ENCODE measurements around the gene DYNC2LI1.

Gene DYNC2LI1

GRCh38 chr2:43846140-43846793, 72.4 kb downstream of the DYNC2LI1 start:
- no peak for DNase-seq (ENCODE audit: low read depth)

DNA sequence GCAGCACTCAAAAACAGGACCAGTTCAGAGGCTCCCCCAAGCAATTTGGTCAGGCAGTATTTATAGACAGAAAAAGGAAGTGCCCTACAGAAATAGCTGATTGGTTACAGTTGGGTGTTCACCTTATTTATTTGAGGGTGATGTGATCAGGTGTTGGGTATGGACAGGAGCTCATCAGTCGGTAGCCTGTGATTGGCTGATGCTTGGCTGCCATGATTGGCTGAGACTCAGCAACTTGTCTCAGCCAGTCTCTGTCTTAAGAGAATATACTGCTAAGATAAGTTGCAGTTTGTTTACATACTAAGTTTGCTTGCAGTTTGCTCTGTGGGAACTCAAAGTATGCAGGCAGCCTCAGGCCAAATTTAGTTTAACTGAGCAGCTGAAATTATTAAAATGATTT, 74.4 kb downstream of the DYNC2LI1 start:
- no peak for DNase-seq (ENCODE audit: low read depth)

- DNase-seq (ENCODE audit: low read depth) = no peak
Measured at GRCh38 chr2:43851011-43851980, 77.5 kb downstream of the DYNC2LI1 start.

DNA sequence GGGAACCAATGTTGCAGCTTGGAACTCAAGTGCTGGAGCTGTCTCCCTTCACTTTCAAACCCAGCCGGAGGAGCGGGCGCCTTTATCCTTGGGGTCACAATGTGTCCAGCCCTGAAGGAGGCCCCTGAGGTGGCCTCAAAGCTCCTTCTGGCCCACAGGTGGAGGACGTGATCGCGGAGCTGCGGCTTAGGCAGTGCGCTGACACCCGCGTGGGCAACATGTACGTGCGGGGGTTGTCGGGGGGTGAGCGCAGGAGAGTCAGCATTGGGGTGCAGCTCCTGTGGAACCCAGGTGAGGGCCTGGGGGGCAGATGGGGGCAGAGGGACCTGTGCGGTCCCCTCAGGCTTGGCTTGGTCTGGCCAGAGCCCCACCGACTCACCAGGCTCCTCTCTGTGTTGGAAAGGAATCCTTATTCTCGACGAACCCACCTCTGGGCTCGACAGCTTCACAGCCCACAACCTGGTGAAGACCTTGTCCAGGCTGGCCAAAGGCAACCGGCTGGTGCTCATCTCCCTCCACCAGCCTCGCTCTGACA, 78.4 kb downstream of the DYNC2LI1 start:
- DNase-seq (ENCODE audit: low read depth) = no peak

DNA sequence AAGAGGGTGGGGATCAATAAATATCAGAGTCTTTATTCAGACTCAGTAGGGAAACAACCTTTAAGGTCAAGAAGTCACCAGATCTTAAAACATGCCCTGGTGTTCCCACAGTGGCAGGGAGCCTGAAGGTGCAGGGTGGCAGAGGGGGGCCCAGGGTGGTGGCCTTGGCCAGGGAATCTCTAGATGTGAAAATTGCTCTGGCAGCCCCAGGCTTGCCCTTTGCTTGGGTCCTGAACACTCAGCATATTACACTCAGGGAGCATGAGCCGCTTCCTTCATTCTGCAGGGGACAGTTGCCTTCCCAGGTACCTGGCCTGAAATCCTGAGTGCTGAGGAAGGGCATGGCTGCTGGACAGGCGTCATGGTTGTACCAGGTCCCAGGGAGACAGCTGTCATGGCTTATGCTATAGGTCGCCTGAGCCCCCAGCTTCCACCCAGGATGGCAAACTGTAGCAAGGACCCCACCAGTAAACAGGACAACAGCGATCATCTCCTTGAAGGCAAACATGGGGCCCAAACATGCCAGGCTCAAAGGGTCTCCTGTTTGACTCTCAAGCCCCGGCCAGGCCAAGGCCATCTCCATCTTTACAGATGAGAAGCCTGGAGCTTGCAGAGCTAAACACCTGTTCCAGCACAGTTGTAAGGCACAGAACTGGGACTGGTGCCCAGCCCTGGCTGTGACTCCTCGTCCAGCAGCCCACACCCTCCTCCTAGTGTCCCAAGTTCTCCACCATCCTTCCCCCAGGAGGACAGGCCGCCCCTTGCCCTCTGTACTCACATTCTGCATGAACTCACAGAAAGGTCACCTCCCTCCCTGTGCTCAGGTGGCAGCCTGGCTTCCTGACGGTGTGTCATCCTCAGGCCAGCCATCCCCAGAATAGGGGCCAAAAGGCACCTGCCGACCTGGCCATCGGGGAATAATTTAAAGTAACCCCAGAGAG, 79.6 kb downstream of the DYNC2LI1 start:
- DNase-seq (ENCODE audit: low read depth) = no peak

- DNase-seq (ENCODE audit: low read depth) = no peak
Measured at GRCh38 chr2:43854671-43855070, 80.8 kb downstream of the DYNC2LI1 start.

DNA sequence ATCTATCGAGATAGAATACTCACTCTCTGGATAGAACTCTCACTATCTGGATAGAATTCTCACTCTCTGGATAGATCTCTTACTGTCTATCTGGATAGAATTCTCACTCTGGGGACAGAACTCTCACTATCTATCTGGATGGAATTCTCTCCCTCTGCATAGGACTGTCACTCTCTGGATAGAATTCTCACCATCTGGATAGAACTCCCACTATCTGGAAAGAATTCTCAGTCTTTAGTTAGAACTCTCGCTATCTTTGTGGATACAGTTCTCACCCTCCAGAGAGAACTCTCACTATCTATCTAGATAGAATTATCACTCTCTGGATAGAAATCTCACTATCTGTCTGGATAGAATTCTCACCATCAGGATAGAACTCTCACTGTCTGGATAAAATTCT, 81.5 kb downstream of the DYNC2LI1 start:
- no peak for DNase-seq (ENCODE audit: low read depth)

Measured in activated T-helper 1 cell treated with Interleukin-2 at 50 U/mL for 16 hours (primary cell).